Right lobe of liver (tissue), 4 donors: Measurements from ENCODE around the gene NTHL1.

Experiments used
- CTCF ChIP-seq, 4 donors: fragments of 200-600 bp in 3 of 4; fragments of 450-650 bp in 1 of 4; IDR thresholded peaks; one replicate each; pipeline versions ENCODE4 v1.5.1 to v1.8.0; 2016 to 2022; ENCODE audit warnings: antibody characterized with exemption in 4 of 4, mild to moderate bottlenecking in 2 of 4
- POLR2A ChIP-seq: fragments of 450-650 bp; IDR thresholded peaks from one replicate; pipeline ENCODE4 v1.6.1; 2017; ENCODE audit warnings: antibody characterized with exemption, mild to moderate bottlenecking
- donor health status: DM: no; HTN: no; CAD: no.
- donor health status: DM: no; HTN: no; CAD: no.
- donor health status: DM: no; HTN: yes; CAD: no.

- TF ChIP-seq POLR2A: no peak
- no peak for TF ChIP-seq CTCF (IDR thresholded peaks at IDR 0.05)
These were observed 20.3 kb downstream of the NTHL1 start for GRCh38 chr16:2027024-2028010.
